Keratinocyte (primary cell): Measurements from ENCODE around the gene SPECC1. TPM values are rescaled to one million over a fixed set of nuclear protein-coding genes. Genes with fewer than 3 reads are reported as not detected.

Experiments used
- DNase-seq: peaks from one replicate; pipeline ENCODE4 v3.0.0-alpha.2; 2011; ENCODE audit warnings: low read depth, missing footprints, low spot score
- FAIRE-seq: peaks from 2 replicates; lab custom pipeline; 2011; peaks lifted over from hg19 to GRCh38; lab: Jason Lieb, UNC
- H2AFZ ChIP-seq: 2 replicates; pipeline ENCODE4 v1.6.0; 2012; ENCODE audit warnings: low read length, control low read depth, inconsistent platforms; ENCODE audit not compliant: control insufficient read depth
- H3K27ac ChIP-seq: 2 replicates; pipeline ENCODE4 v1.5.1; 2011; ENCODE audit warnings: low read length; ENCODE audit not compliant: control insufficient read depth, insufficient read depth
- H3K27me3 ChIP-seq: 3 replicates; pipeline ENCODE4 v1.6.0; 2011; ENCODE audit warnings: low read length; ENCODE audit not compliant: control insufficient read depth, insufficient read depth; ENCODE audit errors: extremely low read depth
- H3K36me3 ChIP-seq, 2 experiments: 2 replicates in 1 of 2; 3 replicates in 1 of 2; pipeline ENCODE4 v1.5.1; 2011; ENCODE audit warnings: low read length in 2 of 2, mild to moderate bottlenecking in 1 of 2; ENCODE audit not compliant: control insufficient read depth in 2 of 2, insufficient read depth in 2 of 2; ENCODE audit errors: extremely low read depth in 1 of 2
- H3K4me1 ChIP-seq: 3 replicates; pipeline ENCODE4 v1.5.1; 2011; ENCODE audit warnings: low read length; ENCODE audit not compliant: control insufficient read depth, insufficient read depth; ENCODE audit errors: extremely low read depth
- H3K4me2 ChIP-seq: 3 replicates; pipeline ENCODE4 v1.6.0; 2011; ENCODE audit warnings: low read depth, low read length; ENCODE audit not compliant: control insufficient read depth, insufficient read depth; ENCODE audit errors: extremely low read depth
- H3K4me3 ChIP-seq, 3 experiments: fragments of 200-600 bp in 1 of 3; sonication (generic) in 1 of 3; 2 replicates in 2 of 3; 3 replicates in 1 of 3; pipeline ENCODE4 v1.5.1; 2011 to 2016; ENCODE audit warnings: low read length in 3 of 3, mild to moderate bottlenecking in 3 of 3, control low read depth in 2 of 3, inconsistent platforms in 1 of 3, low read depth in 1 of 3, mixed read lengths in 1 of 3, mixed run types in 1 of 3, moderate library complexity in 1 of 3; ENCODE audit not compliant: control insufficient read depth in 2 of 3, insufficient read depth in 2 of 3; ENCODE audit errors: extremely low read depth in 1 of 3
- H3K79me2 ChIP-seq: 2 replicates; pipeline ENCODE4 v1.6.0; 2012; ENCODE audit warnings: low read length; ENCODE audit not compliant: control insufficient read depth, insufficient read depth
- H3K9ac ChIP-seq: 3 replicates; pipeline ENCODE4 v1.6.0; 2011; ENCODE audit warnings: low read length; ENCODE audit not compliant: control insufficient read depth, insufficient read depth; ENCODE audit errors: extremely low read depth
- H3K9me1 ChIP-seq: 3 replicates; pipeline ENCODE4 v1.6.0; 2011; ENCODE audit warnings: low read length; ENCODE audit not compliant: control insufficient read depth, insufficient read depth; ENCODE audit errors: extremely low read depth
- H3K9me3 ChIP-seq: 2 replicates; pipeline ENCODE4 v1.5.1; 2012; ENCODE audit warnings: low read depth, low read length; ENCODE audit not compliant: control insufficient read depth
- H4K20me1 ChIP-seq: 3 replicates; pipeline ENCODE4 v1.6.0; 2011; ENCODE audit warnings: low read length; ENCODE audit not compliant: control insufficient read depth, insufficient read depth; ENCODE audit errors: extremely low read depth
- CTCF ChIP-seq, 3 experiments: IDR thresholded peaks in 1 of 3; conservative IDR thresholded peaks in 1 of 3; optimal IDR thresholded peaks in 1 of 3; 2 replicates in 2 of 3; 3 replicates in 1 of 3; pipeline versions ENCODE3 to v1.5.1; 2011; ENCODE audit warnings: low read length in 3 of 3, mild to moderate bottlenecking in 3 of 3, moderate library complexity in 2 of 3, control low read depth in 1 of 3, inconsistent platforms in 1 of 3; ENCODE audit not compliant: insufficient read depth in 2 of 3; ENCODE audit errors: extremely low read depth in 1 of 3
- EZH2 ChIP-seq: IDR thresholded peaks from one replicate; pipeline ENCODE4 v1.6.1; 2012; ENCODE audit warnings: inconsistent platforms, mild to moderate bottlenecking, low read length, moderate library complexity
- dilution Hi-C: fragments of 300-500 bp; cut with MboI; formaldehyde crosslinking; loops from one replicate; pipeline ENCODE4 v1.7.0; 2020; ENCODE audit warnings: low sequenced_read_pairs; ENCODE audit not compliant: extremely low pct_ligation_motif_present
- polyA plus RNA-seq, 5 experiments: library from polyadenylated mRNA; depleted of rRNA in 3 of 5; stranded (reverse) in 3 of 5; stranded (forward) in 1 of 5; unstranded in 1 of 5; fragments of >200 nt; gene quantifications; 1 replicate in 1 of 5; 2 replicates in 3 of 5; 3 replicates in 1 of 5; pipeline versions ENCODE4 v1.2.1 to v1.2.3, GENCODE V29; 2011 to 2012; ENCODE audit warnings: missing spikeins in 2 of 5, low read depth in 1 of 5, low replicate concordance in 1 of 5

Gene SPECC1
- polyA plus RNA-seq, 1 donor (not counting 4 experiments of a cell fraction or from before 2014, with no cell fraction given): 20.9 TPM

- H3K27ac ChIP-seq: no peak overlapping the region
- no peaks in the 10 kb centered on the region for H3K9me3 ChIP-seq
- FAIRE-seq (no peak), DNase-seq (no peak)
- H3K9me1 ChIP-seq: no peaks in the 10 kb centered on the region
- H3K4me3 ChIP-seq: no peak overlapping the region
- TF ChIP-seq EZH2 (no peak), CTCF (optimal IDR thresholded peaks at IDR 0.05 in 1 of 3, IDR thresholded peaks at IDR 0.05 in 1 of 3, conservative IDR thresholded peaks at IDR 0.05 in 1 of 3; ENCODE audit: extremely low read depth in 1 of 3, insufficient read depth in 2 of 3, low read length in 3 of 3) (no peak)
- H4K20me1 ChIP-seq: no peaks in the 10 kb centered on the region
- no peak overlapping the region for H3K9ac ChIP-seq
- dilution Hi-C loops: no loop called here
- H3K36me3 ChIP-seq: no peaks in the 10 kb centered on the region
- no peaks in the 10 kb centered on the region for H3K4me1 ChIP-seq
- no peaks in the 10 kb centered on the region for H3K79me2 ChIP-seq
- H3K4me2 ChIP-seq: no peak overlapping the region
- no peak overlapping the region for H2AFZ ChIP-seq
- H3K27me3 ChIP-seq: no peaks in the 10 kb centered on the region
Measured at GRCh38 chr17:20032636-20033035, 23.5 kb downstream of the SPECC1 start.

GRCh38 chr17:20033415-20033814, 24.3 kb downstream of the SPECC1 start:
- Histone ChIP-seq H3K27me3 (no peaks in the 10 kb centered on the region), H3K79me2 (no peaks in the 10 kb centered on the region), H2AFZ (no peak overlapping the region), H3K4me2 (no peak overlapping the region), H3K9me3 (no peaks in the 10 kb centered on the region), H3K9me1 (no peaks in the 10 kb centered on the region), H3K4me1 (no peaks in the 10 kb centered on the region), H3K36me3 (no peaks in the 10 kb centered on the region), H3K4me3 (no peak overlapping the region), H3K27ac (no peak overlapping the region), H3K9ac (no peak overlapping the region), H4K20me1 (no peaks in the 10 kb centered on the region)
- DNase-seq (no peak), FAIRE-seq (no peak)
- TF ChIP-seq EZH2 (no peak), CTCF (optimal IDR thresholded peaks at IDR 0.05 in 1 of 3, IDR thresholded peaks at IDR 0.05 in 1 of 3, conservative IDR thresholded peaks at IDR 0.05 in 1 of 3; ENCODE audit: extremely low read depth in 1 of 3, insufficient read depth in 2 of 3, low read length in 3 of 3) (no peak)
- dilution Hi-C loops: no loop called here
